Transverse colon (tissue), 4 donors: ENCODE results near the gene PDLIM1. TPM values are rescaled to one million over a fixed set of nuclear protein-coding genes. Genes with fewer than 3 reads are reported as not detected.
A peak's percentile ranks its signal among the peaks of the same experiment; 100 is the strongest.

Experiments used
- DNase-seq: peaks from one replicate; pipeline ENCODE4 v3.0.0-alpha.2; 2019
- H3K27ac ChIP-seq, 4 donors: fragments of 200-600 bp; sonication (generic); 2 replicates each; pipeline ENCODE4 v1.5.1; 2016 to 2018; ENCODE audit warnings: inconsistent platforms in 4 of 4
- H3K27me3 ChIP-seq: fragments of 200-600 bp; sonication (generic); 2 replicates; pipeline ENCODE4 v1.5.1; 2017; ENCODE audit warnings: inconsistent platforms
- H3K36me3 ChIP-seq, 4 donors: fragments of 200-600 bp; sonication (generic); 2 replicates each; pipeline ENCODE4 v1.5.1; 2017 to 2019; ENCODE audit warnings: inconsistent platforms in 4 of 4
- H3K4me1 ChIP-seq, 4 donors: fragments of 200-600 bp; sonication (generic); 2 replicates each; pipeline ENCODE4 v1.5.1; 2017 to 2020; ENCODE audit warnings: inconsistent platforms in 4 of 4
- H3K4me3 ChIP-seq, 4 donors: fragments of 200-600 bp; sonication (generic); 1 replicate in 1 of 4; 2 replicates in 3 of 4; pipeline versions ENCODE4 v1.5.1 to v1.6.1; 2017 to 2019; ENCODE audit warnings: inconsistent platforms in 4 of 4
- H3K9me3 ChIP-seq, 2 donors: fragments of 200-600 bp; sonication (generic); 2 replicates each; pipeline ENCODE4 v1.5.1; 2017 to 2019; ENCODE audit warnings: inconsistent platforms in 2 of 2
- CTCF ChIP-seq, 5 experiments: fragments of 200-600 bp in 3 of 5; fragments of 450-650 bp in 2 of 5; sonication (generic) in 3 of 5; IDR thresholded peaks; 1 replicate in 2 of 5; 2 replicates in 3 of 5; pipeline ENCODE4 v1.5.1; 2016 to 2017; ENCODE audit warnings: antibody characterized with exemption in 5 of 5, inconsistent platforms in 3 of 5, mild to moderate bottlenecking in 2 of 5, moderate library complexity in 1 of 5
- EP300 ChIP-seq: sonication (generic); formaldehyde crosslinking; IDR thresholded peaks from one replicate; pipeline ENCODE4 v1.6.1; 2017; ENCODE audit warnings: antibody characterized with exemption, low read depth
- POLR2A ChIP-seq: fragments of 450-650 bp; IDR thresholded peaks from one replicate; pipeline ENCODE4 v1.6.1; 2016; ENCODE audit warnings: antibody characterized with exemption, mild to moderate bottlenecking, moderate library complexity
- POLR2AphosphoS5 ChIP-seq, 3 donors: sonication (generic); formaldehyde crosslinking; IDR thresholded peaks; one replicate each; pipeline ENCODE4 v1.6.1; 2016; ENCODE audit warnings: antibody characterized with exemption in 3 of 3
- WGBS, 2 donors: methylation state at CpG; one replicate each; pipeline ENCODE4 v1.1.5; 2018; ENCODE audit warnings: low coverage in 1 of 2; 5-methylcytosine and 5-hydroxymethylcytosine counted together
- in situ Hi-C, 4 donors: fragments of 200-750 bp; cut with MboI; loops; one replicate each; pipeline versions ENCODE4 v1.15.0 to v1.15.1; 2017; ENCODE audit warnings: low sequenced_read_pairs in 3 of 4, low pct_ligation_motif_present in 1 of 4, low pct_unique_long_range_greater_than_20kb in 1 of 4
- intact Hi-C: fragments of 100-400 bp; cut with DNase I; formaldehyde crosslinking; loops from one replicate; pipeline ENCODE4 v1.15.1; 2023; ENCODE audit warnings: low total_unique reads
- total RNA-seq, 4 donors: library from RNA; depleted of rRNA; stranded (reverse); fragments of >200 nt; gene quantifications; one replicate each; pipeline ENCODE4 v1.1.0, GENCODE V29; 2016

Gene PDLIM1
- total RNA-seq, 4 donors from 2014 or later, result 201 to 259 (median 225) TPM

GRCh38 chr10:95250856-95251255, 39.9 kb downstream of the PDLIM1 start:
- H3K27ac ChIP-seq, result no peak overlapping the region
- H3K9me3 ChIP-seq, result no peaks in the 10 kb centered on the region
- H3K27me3 ChIP-seq, result no peaks in the 10 kb centered on the region
- intact Hi-C loops (no loop called here), in situ Hi-C loops (no loop called here)
- peaks cover 0 to 3% (median 0%) of the 10 kb centered on the region in 4 donors for H3K36me3 ChIP-seq
- H3K4me1 ChIP-seq, result peaks cover 0 to 40% (median 9%) of the 10 kb centered on the region in 4 donors
- H3K4me3 ChIP-seq, result no peak overlapping the region
- no peak for DNase-seq
- TF ChIP-seq POLR2A (no peak), EP300 (no peak), POLR2AphosphoS5 (IDR thresholded peaks at IDR 0.05) (no peak), CTCF (IDR thresholded peaks at IDR 0.05) (no peak)
- 80 to 84% methylated on average over 3 to 4 of the region's 4 CpGs for WGBS, 2 donors

GRCh38 chr10:95249467-95249866, 41.3 kb downstream of the PDLIM1 start:
- Histone ChIP-seq H3K27me3 (no peaks in the 10 kb centered on the region), H3K27ac (peak overlapping the region in 3 of 4 donors; percentile 3 to 37 (median 16)), H3K4me3 (no peak overlapping the region), H3K4me1 (peaks cover 0 to 38% (median 10%) of the 10 kb centered on the region in 4 donors), H3K9me3 (no peaks in the 10 kb centered on the region), H3K36me3 (peaks cover 0 to 6% (median 3%) of the 10 kb centered on the region in 4 donors)
- in situ Hi-C loops (loop anchor here in 3 of 4 donors (10.0 to 25.0 kb wide), 2 partner anchors 115 to 388 kb away; no protein-coding TSS in a partner anchor), intact Hi-C loops (loop anchor here (5.0 kb wide), 1 partner anchor 113 kb away; no protein-coding TSS in a partner anchor)
- TF ChIP-seq POLR2A (no peak), CTCF (IDR thresholded peaks at IDR 0.05) (no peak), POLR2AphosphoS5 (IDR thresholded peaks at IDR 0.05) (no peak), EP300 (no peak)
- 72 to 100% methylated on average over 2 to 3 of the region's 3 CpGs for WGBS, 2 donors
- DNase-seq, result no peak

GRCh38 chr10:95248989-95249388, 41.8 kb downstream of the PDLIM1 start:
- no peak for TF ChIP-seq POLR2AphosphoS5 (IDR thresholded peaks at IDR 0.05)
- TF ChIP-seq CTCF (IDR thresholded peaks at IDR 0.05), result no peak
- TF ChIP-seq POLR2A, result no peak
- TF ChIP-seq EP300, result no peak
- no peaks in the 10 kb centered on the region for H3K9me3 ChIP-seq
- 72% methylated on average over 3 of the region's 3 CpGs; no CpG with 5 or more reads in 1 of the 2 donors for WGBS, 2 donors
- peak overlapping the region in 2 of 4 donors; percentile 1 to 37 for H3K27ac ChIP-seq
- H3K27me3 ChIP-seq, result no peaks in the 10 kb centered on the region
- H3K36me3 ChIP-seq, result peaks cover 0 to 6% (median 3%) of the 10 kb centered on the region in 4 donors
- in situ Hi-C loops, result loop anchor here in 3 of 4 donors (10.0 to 25.0 kb wide), 2 partner anchors 116 to 388 kb away; no protein-coding TSS in a partner anchor
- H3K4me1 ChIP-seq, result peaks cover 0 to 43% (median 9%) of the 10 kb centered on the region in 4 donors
- no peak for DNase-seq
- H3K4me3 ChIP-seq, result no peak overlapping the region
- intact Hi-C loops, result loop anchor here (5.0 kb wide), 1 partner anchor 113 kb away; no protein-coding TSS in a partner anchor

- in situ Hi-C loops (loop anchor here in 3 of 4 donors (10.0 to 25.0 kb wide), 2 partner anchors 117 to 389 kb away; no protein-coding TSS in a partner anchor), intact Hi-C loops (loop anchor here (5.0 kb wide), 1 partner anchor 114 kb away; no protein-coding TSS in a partner anchor)
- no peak for DNase-seq
- TF ChIP-seq POLR2A (no peak), CTCF (IDR thresholded peaks at IDR 0.05) (no peak), EP300 (no peak)
- no peaks in the 10 kb centered on the region for H3K9me3 ChIP-seq
- H3K4me1 ChIP-seq, result peaks cover 0 to 36% (median 4%) of the 10 kb centered on the region in 4 donors
- H3K27me3 ChIP-seq, result no peaks in the 10 kb centered on the region
- peak overlapping the region; percentile 51 to 63 (median 57) for H3K27ac ChIP-seq
- H3K4me3 ChIP-seq, result no peak overlapping the region
- 90 to 96% methylated on average over 2 to 7 of the region's 7 CpGs for WGBS, 2 donors
- H3K36me3 ChIP-seq, result peaks cover 0 to 12% (median 3%) of the 10 kb centered on the region in 4 donors
Measured at GRCh38 chr10:95247881-95248583, 42.8 kb downstream of the PDLIM1 start.
